HepG2 (cell line): ENCODE measurements around the gene NCOA5. TPM values are rescaled to one million over a fixed set of nuclear protein-coding genes. Genes with fewer than 3 reads are reported as not detected.

Experiments
- IKZF4 ChIP-seq: sonication (generic); formaldehyde crosslinking; IDR thresholded peaks from 2 replicates; pipeline ENCODE4 v1.5.1; 2020; ENCODE audit warnings: borderline replicate concordance, mild to moderate bottlenecking, low read depth, missing genetic modification reagents; ENCODE audit errors: not compliant biosample characterization
- KAT8 ChIP-seq: IDR thresholded peaks from 2 replicates; pipeline ENCODE4 v1.6.1; 2016; ENCODE audit warnings: missing genetic modification reagents, missing compliant biosample characterization
- MAZ ChIP-seq, 2 experiments: sonication (generic) in 1 of 2; formaldehyde crosslinking in 1 of 2; IDR thresholded peaks; 2 replicates each; pipeline versions ENCODE4 v1.5.0 to v1.6.1; 2012 to 2020; ENCODE audit warnings: low read depth in 2 of 2, mild to moderate bottlenecking in 2 of 2, borderline replicate concordance in 1 of 2, improper control_type of control experiment in 1 of 2, low read length in 1 of 2, missing genetic modification reagents in 1 of 2, moderate library complexity in 1 of 2
- MIER3 ChIP-seq: IDR thresholded peaks from 2 replicates; pipeline ENCODE4 v1.6.1; 2016; ENCODE audit warnings: missing compliant biosample characterization, borderline replicate concordance
- NFYB ChIP-seq: sonication (generic); formaldehyde crosslinking; IDR thresholded peaks from 2 replicates; pipeline ENCODE4 v1.4.0; 2020; ENCODE audit warnings: missing genetic modification reagents
- NR2F1 ChIP-seq, 2 experiments: fragments of 450-650 bp in 1 of 2; formaldehyde crosslinking in 1 of 2; IDR thresholded peaks; 2 replicates each; pipeline versions ENCODE4 v1.5.0 to v1.6.1; 2016 to 2020; ENCODE audit warnings: mild to moderate bottlenecking in 1 of 2, missing compliant biosample characterization in 1 of 2, missing genetic modification reagents in 1 of 2, moderate library complexity in 1 of 2
- RFXANK ChIP-seq: IDR thresholded peaks from 2 replicates; pipeline ENCODE4 v1.6.1; 2016
- SIX4 ChIP-seq: sonication (generic); formaldehyde crosslinking; IDR thresholded peaks from 2 replicates; pipeline ENCODE4 v1.4.0; 2020; ENCODE audit warnings: missing genetic modification reagents
- SKI ChIP-seq: fragments of 450-650 bp; IDR thresholded peaks from one replicate; pipeline ENCODE4 v1.6.1; 2018; ENCODE audit warnings: mild to moderate bottlenecking; ENCODE audit not compliant: partially characterized antibody
- SNRNP70 ChIP-seq: fragments of 200-400 bp; formaldehyde crosslinking; IDR thresholded peaks from 2 replicates; pipeline ENCODE4 v1.6.1; 2017; ENCODE audit warnings: mild to moderate bottlenecking, low read depth, low read length, moderate library complexity
- THRA ChIP-seq: sonication (generic); formaldehyde crosslinking; IDR thresholded peaks from 2 replicates; pipeline ENCODE4 v1.4.0; 2020; ENCODE audit warnings: missing genetic modification reagents, borderline replicate concordance
- ZBTB7B ChIP-seq: sonication (generic); formaldehyde crosslinking; IDR thresholded peaks from 2 replicates; pipeline ENCODE4 v1.4.0; 2020; ENCODE audit warnings: missing genetic modification reagents
- ZNF3 ChIP-seq: IDR thresholded peaks from 2 replicates; pipeline ENCODE4 v1.7.0; 2017; ENCODE audit warnings: inconsistent platforms
- ZNF326 ChIP-seq: sonication (generic); formaldehyde crosslinking; IDR thresholded peaks from 2 replicates; pipeline ENCODE4 v1.4.0; 2020; ENCODE audit warnings: missing genetic modification reagents, borderline replicate concordance
- ZNF441 ChIP-seq: sonication (generic); formaldehyde crosslinking; IDR thresholded peaks from 2 replicates; pipeline ENCODE4 v1.7.0; 2021; ENCODE audit warnings: missing genetic modification reagents, borderline replicate concordance
- ZNF616 ChIP-seq: sonication (generic); formaldehyde crosslinking; IDR thresholded peaks from 2 replicates; pipeline ENCODE4 v1.5.0; 2020; ENCODE audit warnings: low read depth, mild to moderate bottlenecking, missing genetic modification reagents
- ZNF709 ChIP-seq: sonication (generic); formaldehyde crosslinking; IDR thresholded peaks from 2 replicates; pipeline ENCODE4 v1.5.0; 2020; ENCODE audit warnings: mild to moderate bottlenecking, missing genetic modification reagents
- ZNF713 ChIP-seq: sonication (generic); formaldehyde crosslinking; IDR thresholded peaks from 2 replicates; pipeline ENCODE4 v1.4.0; 2020; ENCODE audit warnings: mild to moderate bottlenecking, missing genetic modification reagents
- ZNF75D ChIP-seq: sonication (generic); formaldehyde crosslinking; IDR thresholded peaks from 2 replicates; pipeline ENCODE4 v1.8.1; 2023; ENCODE audit warnings: missing genetic modification reagents, mild to moderate bottlenecking, borderline replicate concordance
- ZNF839 ChIP-seq: sonication (generic); formaldehyde crosslinking; IDR thresholded peaks from 2 replicates; pipeline ENCODE4 v1.4.0; 2020; ENCODE audit warnings: missing genetic modification reagents, mild to moderate bottlenecking, borderline replicate concordance
- ZSCAN5A ChIP-seq: sonication (generic); formaldehyde crosslinking; IDR thresholded peaks from 2 replicates; pipeline ENCODE4 v1.8.0; 2022; ENCODE audit warnings: mild to moderate bottlenecking, missing genetic modification reagents, borderline replicate concordance
- polyA plus RNA-seq, 8 experiments: library from polyadenylated mRNA; depleted of rRNA in 3 of 8; stranded (reverse) in 7 of 8; unstranded in 1 of 8; fragments of >200 nt; fragmentation: Illumina TruSeq in 4 of 8; extraction: Trizol in 4 of 8; gene quantifications; 2 replicates each; pipeline versions ENCODE4 v1.2.1 to v1.2.3, GENCODE V29; 2011 to 2016; ENCODE audit warnings: low read depth in 4 of 8, missing spikeins in 1 of 8, mixed read lengths in 1 of 8; ENCODE audit not compliant: insufficient read depth in 1 of 8
- total RNA-seq, 5 experiments: library from RNA; depleted of rRNA; stranded (reverse); fragments of >200 nt; fragmentation: Illumina TruSeq; extraction: Trizol; gene quantifications; 2 replicates each; pipeline ENCODE4 v1.2.3, GENCODE V29; 2016; ENCODE audit warnings: low read depth in 1 of 5
- TF ChIP-seq, protein P1 (sequence below): sonication (generic); formaldehyde crosslinking; IDR thresholded peaks from 2 replicates; pipeline ENCODE4 v1.8.0; 2023; ENCODE audit warnings: mild to moderate bottlenecking, missing genetic modification reagents
- TF ChIP-seq, protein P2 (sequence below): sonication (generic); formaldehyde crosslinking; IDR thresholded peaks from 2 replicates; pipeline ENCODE4 v1.4.0; 2020; ENCODE audit warnings: missing genetic modification reagents

The NCOA5 gene
- total and polyA plus RNA-seq, 2 of the 13 experiments (the other 11 are each of a cell fraction or from before 2014, with no cell fraction given), result 16.5 to 28.4 TPM

GRCh38 chr20:46089417-46090388 is at the start of gene NCOA5 (continued):
- TF ChIP-seq, protein P1, sequence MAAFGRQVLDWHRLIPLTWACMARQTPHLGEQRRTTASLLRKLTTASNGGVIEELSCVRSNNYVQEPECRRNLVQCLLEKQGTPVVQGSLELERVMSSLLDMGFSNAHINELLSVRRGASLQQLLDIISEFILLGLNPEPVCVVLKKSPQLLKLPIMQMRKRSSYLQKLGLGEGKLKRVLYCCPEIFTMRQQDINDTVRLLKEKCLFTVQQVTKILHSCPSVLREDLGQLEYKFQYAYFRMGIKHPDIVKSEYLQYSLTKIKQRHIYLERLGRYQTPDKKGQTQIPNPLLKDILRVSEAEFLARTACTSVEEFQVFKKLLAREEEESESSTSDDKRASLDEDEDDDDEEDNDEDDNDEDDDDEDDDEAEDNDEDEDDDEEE (CRISPR knock-in tag), result peak; percentile 93
- peak; percentile 66; the same call in 1 of the 2 replicates for TF ChIP-seq RFXANK (CRISPR knock-in tag)
- TF ChIP-seq SIX4 (CRISPR knock-in tag), result peak; percentile 66; the same call in 1 of the 2 replicates
- peak; percentile 95 for TF ChIP-seq KAT8
- TF ChIP-seq ZSCAN5A (CRISPR knock-in tag), result peak; percentile 56
- peak; percentile 98 for TF ChIP-seq MAZ (IDR thresholded peaks at IDR 0.05; ENCODE audit: borderline replicate concordance, low read depth, low read length)
- peak; percentile 100 for TF ChIP-seq MAZ (CRISPR knock-in tag; IDR thresholded peaks at IDR 0.05; ENCODE audit: low read depth)
- no peak; the same call in none of the 2 replicates for TF ChIP-seq ZNF839 (CRISPR knock-in tag)
- peak; percentile 72; the same call in 1 of the 2 replicates for TF ChIP-seq ZNF713 (CRISPR knock-in tag)
- TF ChIP-seq SNRNP70, result no peak
- TF ChIP-seq ZNF75D (CRISPR knock-in tag), result no peak
- peak; percentile 15; the same call in 1 of the 2 replicates for TF ChIP-seq ZNF3
- peak; percentile 73; the same call in 1 of the 2 replicates for TF ChIP-seq ZBTB7B (CRISPR knock-in tag)
- peak; percentile 94 for TF ChIP-seq SKI
- peak; percentile 71 for TF ChIP-seq THRA
- no peak; the same call in 1 of the 2 replicates for TF ChIP-seq ZNF326 (CRISPR knock-in tag)
- TF ChIP-seq, protein P2, sequence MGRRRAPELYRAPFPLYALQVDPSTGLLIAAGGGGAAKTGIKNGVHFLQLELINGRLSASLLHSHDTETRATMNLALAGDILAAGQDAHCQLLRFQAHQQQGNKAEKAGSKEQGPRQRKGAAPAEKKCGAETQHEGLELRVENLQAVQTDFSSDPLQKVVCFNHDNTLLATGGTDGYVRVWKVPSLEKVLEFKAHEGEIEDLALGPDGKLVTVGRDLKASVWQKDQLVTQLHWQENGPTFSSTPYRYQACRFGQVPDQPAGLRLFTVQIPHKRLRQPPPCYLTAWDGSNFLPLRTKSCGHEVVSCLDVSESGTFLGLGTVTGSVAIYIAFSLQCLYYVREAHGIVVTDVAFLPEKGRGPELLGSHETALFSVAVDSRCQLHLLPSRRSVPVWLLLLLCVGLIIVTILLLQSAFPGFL (CRISPR knock-in tag), result no peak
- peak; percentile 97 for TF ChIP-seq ZNF709
- TF ChIP-seq IKZF4 (CRISPR knock-in tag), result peak; percentile 99
- peak; percentile 88 for TF ChIP-seq ZNF441
- peak; percentile 66 to 81; a peak in 2 of 4 replicates for TF ChIP-seq NR2F1 (CRISPR knock-in tag; IDR thresholded peaks at IDR 0.05)
- TF ChIP-seq ZNF616 (CRISPR knock-in tag), result peak; percentile 95
- no peak; the same call in 1 of the 2 replicates for TF ChIP-seq NFYB (CRISPR knock-in tag)
- TF ChIP-seq MIER3 (CRISPR knock-in tag), result peak; percentile 78; the same call in 1 of the 2 replicates
